Suprapubic skin (tissue), 4 donors: ENCODE measurements around the gene ATP9B.

Experiments used
- EP300 ChIP-seq: sonication (generic); formaldehyde crosslinking; IDR thresholded peaks from one replicate; pipeline ENCODE4 v1.6.1; 2017; ENCODE audit warnings: antibody characterized with exemption
- POLR2A ChIP-seq, 2 donors: fragments of 450-650 bp; IDR thresholded peaks; one replicate each; pipeline ENCODE4 v1.6.1; 2017; ENCODE audit warnings: antibody characterized with exemption in 2 of 2, mild to moderate bottlenecking in 2 of 2, moderate library complexity in 2 of 2
- POLR2AphosphoS5 ChIP-seq, 3 donors: sonication (generic); formaldehyde crosslinking; IDR thresholded peaks; one replicate each; pipeline ENCODE4 v1.6.1; 2017; ENCODE audit warnings: antibody characterized with exemption in 3 of 3
- TF ChIP-seq, protein P1 (sequence below), 2 donors: fragments of 200-600 bp in 1 of 2; fragments of 450-650 bp in 1 of 2; sonication (generic) in 1 of 2; IDR thresholded peaks; one replicate each; pipeline ENCODE4 v1.5.1; 2016 to 2019; ENCODE audit warnings: antibody characterized with exemption in 2 of 2, mild to moderate bottlenecking in 1 of 2, moderate library complexity in 1 of 2

DNA sequence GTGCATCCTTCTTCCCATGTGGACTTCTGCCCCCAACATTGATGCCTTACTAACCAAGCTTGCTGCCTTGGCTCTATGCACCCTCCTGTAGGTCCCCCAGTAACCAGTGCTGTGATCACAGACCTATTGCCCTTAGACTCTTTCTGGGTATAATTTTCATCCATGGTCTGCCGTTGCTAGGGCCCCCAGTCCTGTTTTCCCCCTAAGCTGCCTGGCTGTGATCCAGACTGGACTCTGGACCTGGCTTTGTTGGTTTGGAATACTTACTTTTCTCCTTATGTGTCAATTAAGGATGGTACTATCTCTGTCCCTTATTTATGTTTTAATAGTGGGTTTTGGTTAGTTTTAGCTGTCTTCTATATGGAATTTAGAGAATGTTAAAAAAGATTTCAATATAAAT lies 26.0 kb downstream of the ATP9B start:
- TF ChIP-seq, protein P1, sequence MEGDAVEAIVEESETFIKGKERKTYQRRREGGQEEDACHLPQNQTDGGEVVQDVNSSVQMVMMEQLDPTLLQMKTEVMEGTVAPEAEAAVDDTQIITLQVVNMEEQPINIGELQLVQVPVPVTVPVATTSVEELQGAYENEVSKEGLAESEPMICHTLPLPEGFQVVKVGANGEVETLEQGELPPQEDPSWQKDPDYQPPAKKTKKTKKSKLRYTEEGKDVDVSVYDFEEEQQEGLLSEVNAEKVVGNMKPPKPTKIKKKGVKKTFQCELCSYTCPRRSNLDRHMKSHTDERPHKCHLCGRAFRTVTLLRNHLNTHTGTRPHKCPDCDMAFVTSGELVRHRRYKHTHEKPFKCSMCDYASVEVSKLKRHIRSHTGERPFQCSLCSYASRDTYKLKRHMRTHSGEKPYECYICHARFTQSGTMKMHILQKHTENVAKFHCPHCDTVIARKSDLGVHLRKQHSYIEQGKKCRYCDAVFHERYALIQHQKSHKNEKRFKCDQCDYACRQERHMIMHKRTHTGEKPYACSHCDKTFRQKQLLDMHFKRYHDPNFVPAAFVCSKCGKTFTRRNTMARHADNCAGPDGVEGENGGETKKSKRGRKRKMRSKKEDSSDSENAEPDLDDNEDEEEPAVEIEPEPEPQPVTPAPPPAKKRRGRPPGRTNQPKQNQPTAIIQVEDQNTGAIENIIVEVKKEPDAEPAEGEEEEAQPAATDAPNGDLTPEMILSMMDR (IDR thresholded peaks at IDR 0.05): no peak
- TF ChIP-seq POLR2AphosphoS5 (IDR thresholded peaks at IDR 0.05) (no peak), EP300 (no peak), POLR2A (IDR thresholded peaks at IDR 0.05) (no peak)
